ENCODE data around the gene PCNX1. TPM values are rescaled to one million over a fixed set of nuclear protein-coding genes. Genes with fewer than 3 reads are reported as not detected.

Gene PCNX1
- total and polyA plus RNA-seq, 12 donors, result 11.3 to 196 (median 106) TPM

GRCh38 chr14:70894868-70895267 is 12.4 kb upstream of the PCNX1 start:
- 46 to 62% (median 60%) methylated on average over 2 of the region's 2 CpGs for WGBS, 4 donors
- no peak for DNase-seq
- Histone ChIP-seq H3K27ac (no peak overlapping the region), H3K4me3 (no peak overlapping the region), H3K4me1 (replicated peaks in 1 of 2) (no peaks in the 10 kb centered on the region), H3K9me3 (replicated peaks in 1 of 3) (no peaks in the 10 kb centered on the region), H3K27me3 (no peaks in the 10 kb centered on the region), H3K36me3 (replicated peaks in 1 of 2) (no peaks in the 10 kb centered on the region)
- TF ChIP-seq, protein P1, sequence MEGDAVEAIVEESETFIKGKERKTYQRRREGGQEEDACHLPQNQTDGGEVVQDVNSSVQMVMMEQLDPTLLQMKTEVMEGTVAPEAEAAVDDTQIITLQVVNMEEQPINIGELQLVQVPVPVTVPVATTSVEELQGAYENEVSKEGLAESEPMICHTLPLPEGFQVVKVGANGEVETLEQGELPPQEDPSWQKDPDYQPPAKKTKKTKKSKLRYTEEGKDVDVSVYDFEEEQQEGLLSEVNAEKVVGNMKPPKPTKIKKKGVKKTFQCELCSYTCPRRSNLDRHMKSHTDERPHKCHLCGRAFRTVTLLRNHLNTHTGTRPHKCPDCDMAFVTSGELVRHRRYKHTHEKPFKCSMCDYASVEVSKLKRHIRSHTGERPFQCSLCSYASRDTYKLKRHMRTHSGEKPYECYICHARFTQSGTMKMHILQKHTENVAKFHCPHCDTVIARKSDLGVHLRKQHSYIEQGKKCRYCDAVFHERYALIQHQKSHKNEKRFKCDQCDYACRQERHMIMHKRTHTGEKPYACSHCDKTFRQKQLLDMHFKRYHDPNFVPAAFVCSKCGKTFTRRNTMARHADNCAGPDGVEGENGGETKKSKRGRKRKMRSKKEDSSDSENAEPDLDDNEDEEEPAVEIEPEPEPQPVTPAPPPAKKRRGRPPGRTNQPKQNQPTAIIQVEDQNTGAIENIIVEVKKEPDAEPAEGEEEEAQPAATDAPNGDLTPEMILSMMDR (IDR thresholded peaks at IDR 0.05), result no peak
- TF ChIP-seq POLR2A (IDR thresholded peaks at IDR 0.05), result no peak
- intact Hi-C loops (cut with DNase I), result loop anchor here in 1 of 2 donors (10.0 kb wide), 1 partner anchor 70 kb away; no protein-coding TSS in a partner anchor

DNA sequence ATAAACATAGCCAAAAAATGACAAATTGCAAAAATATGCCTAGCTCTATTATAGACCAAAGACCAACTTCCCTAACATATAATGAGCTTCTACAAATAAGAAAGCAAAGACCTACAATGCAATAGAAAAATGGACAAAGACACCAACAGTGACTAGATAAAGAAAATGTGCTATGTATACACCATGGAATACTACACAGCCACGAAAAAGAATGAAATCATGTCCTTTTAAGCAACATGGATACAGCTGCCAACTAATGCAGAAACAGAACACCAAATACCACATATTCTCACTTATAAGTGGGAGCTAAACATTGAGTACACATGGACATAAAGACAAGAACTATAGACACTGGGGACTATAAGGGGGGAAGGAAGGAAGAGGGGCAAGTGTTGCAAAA is 10.9 kb upstream of the PCNX1 start:
- Histone ChIP-seq H3K27me3 (no peaks in the 10 kb centered on the region), H3K27ac (no peak overlapping the region), H3K4me1 (replicated peaks in 1 of 2) (peaks cover 0 to 7% of the 10 kb centered on the region in 2 donors), H3K4me3 (no peak overlapping the region), H3K36me3 (replicated peaks in 1 of 2) (no peaks in the 10 kb centered on the region), H3K9me3 (replicated peaks in 1 of 3) (no peaks in the 10 kb centered on the region)
- intact Hi-C loops (cut with DNase I), result loop anchor here in 1 of 2 donors (10.0 kb wide), 1 partner anchor 72 kb away; no protein-coding TSS in a partner anchor
- no peak for DNase-seq
- WGBS, 4 donors, result 71 to 86% (median 79%) methylated on average over 1 of the region's 1 CpG
- no peak for TF ChIP-seq POLR2A (IDR thresholded peaks at IDR 0.05)
- TF ChIP-seq, protein P1 (IDR thresholded peaks at IDR 0.05), result no peak

DNA sequence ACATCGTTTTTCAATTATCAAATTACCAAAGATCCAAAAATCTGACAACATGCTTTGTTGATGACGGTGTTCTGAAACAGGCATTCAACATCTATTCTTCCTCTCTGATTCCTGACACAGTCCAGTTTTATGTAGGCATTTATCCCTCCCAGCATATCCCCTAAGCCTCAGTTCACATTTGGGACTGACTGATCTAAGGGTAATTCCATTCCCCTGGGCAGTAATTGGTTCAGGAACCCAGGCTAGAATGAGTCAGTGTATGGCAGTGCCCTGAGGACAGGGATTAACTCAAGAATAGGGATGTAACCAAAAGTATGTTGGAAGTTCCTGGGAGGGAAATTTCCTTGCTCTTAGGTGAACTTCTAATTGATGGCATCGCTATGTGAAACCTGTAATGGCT is 10.3 kb upstream of the PCNX1 start:
- no peaks in the 10 kb centered on the region for H3K27me3 ChIP-seq
- WGBS, 4 donors, result 93 to 98% (median 97%) methylated on average over 3 of the region's 3 CpGs
- intact Hi-C loops (cut with DNase I), result loop anchor here in 1 of 2 donors (10.0 kb wide), 1 partner anchor 72 kb away; no protein-coding TSS in a partner anchor
- no peak for DNase-seq
- H3K4me3 ChIP-seq, result no peak overlapping the region
- no peaks in the 10 kb centered on the region for H3K36me3 ChIP-seq (replicated peaks in 1 of 2)
- no peaks in the 10 kb centered on the region for H3K9me3 ChIP-seq (replicated peaks in 1 of 3)
- H3K27ac ChIP-seq, result no peak overlapping the region
- peaks cover 4 to 10% of the 10 kb centered on the region in 2 donors for H3K4me1 ChIP-seq (replicated peaks in 1 of 2)
- TF ChIP-seq, protein P1 (IDR thresholded peaks at IDR 0.05), result no peak
- TF ChIP-seq POLR2A (IDR thresholded peaks at IDR 0.05), result no peak

DNA sequence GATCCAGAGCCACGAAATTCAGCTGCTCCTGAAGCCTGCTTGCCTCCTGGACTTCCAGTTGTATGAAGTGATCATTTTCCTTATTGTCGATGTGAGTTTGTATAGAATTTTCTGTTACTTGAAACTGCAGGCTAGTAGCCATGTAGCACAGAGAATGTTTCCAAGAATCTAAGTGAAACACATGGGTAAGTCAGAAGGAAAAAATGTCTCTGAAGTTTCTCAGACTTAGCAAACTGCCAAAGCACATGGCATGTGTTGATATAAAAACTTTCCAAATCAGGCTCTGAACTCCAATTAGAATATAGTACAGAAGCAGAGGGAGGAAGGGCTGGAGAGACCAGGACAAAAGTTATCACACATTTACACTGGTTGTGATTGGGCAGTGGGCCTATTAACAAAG is 9.8 kb upstream of the PCNX1 start:
- WGBS, 4 donors, result 59 to 69% (median 64%) methylated on average over 2 of the region's 2 CpGs
- H3K4me3 ChIP-seq, result no peak overlapping the region
- H3K4me1 ChIP-seq (replicated peaks in 1 of 2), result peaks cover 4 to 10% of the 10 kb centered on the region in 2 donors
- H3K27me3 ChIP-seq, result no peaks in the 10 kb centered on the region
- no peaks in the 10 kb centered on the region for H3K36me3 ChIP-seq (replicated peaks in 1 of 2)
- no peak overlapping the region for H3K27ac ChIP-seq
- intact Hi-C loops (cut with DNase I), result loop anchor here in 1 of 2 donors (10.0 kb wide), 1 partner anchor 73 kb away; no protein-coding TSS in a partner anchor
- no peak for DNase-seq
- no peaks in the 10 kb centered on the region for H3K9me3 ChIP-seq (replicated peaks in 1 of 3)
- TF ChIP-seq, protein P1 (IDR thresholded peaks at IDR 0.05), result no peak
- TF ChIP-seq POLR2A (IDR thresholded peaks at IDR 0.05), result no peak

Measured in adrenal gland (tissue), 12 donors.